GM23248 (cell line): ENCODE measurements around the gene TRIM21.

Source experiments
- EZH2 ChIP-seq: fragments of 200-600 bp; sonication (generic); IDR thresholded peaks from 2 replicates; pipeline ENCODE4 v1.6.1; 2018; ENCODE audit warnings: antibody characterized with exemption, mild to moderate bottlenecking; ENCODE audit not compliant: insufficient read depth, poor library complexity, severe bottlenecking
- EZH2phosphoT487 ChIP-seq: fragments of 200-600 bp; sonication (generic); IDR thresholded peaks from 2 replicates; pipeline ENCODE4 v1.6.1; 2018; ENCODE audit warnings: antibody characterized with exemption, moderate library complexity, mild to moderate bottlenecking, low read depth; ENCODE audit not compliant: insufficient read depth

DNA sequence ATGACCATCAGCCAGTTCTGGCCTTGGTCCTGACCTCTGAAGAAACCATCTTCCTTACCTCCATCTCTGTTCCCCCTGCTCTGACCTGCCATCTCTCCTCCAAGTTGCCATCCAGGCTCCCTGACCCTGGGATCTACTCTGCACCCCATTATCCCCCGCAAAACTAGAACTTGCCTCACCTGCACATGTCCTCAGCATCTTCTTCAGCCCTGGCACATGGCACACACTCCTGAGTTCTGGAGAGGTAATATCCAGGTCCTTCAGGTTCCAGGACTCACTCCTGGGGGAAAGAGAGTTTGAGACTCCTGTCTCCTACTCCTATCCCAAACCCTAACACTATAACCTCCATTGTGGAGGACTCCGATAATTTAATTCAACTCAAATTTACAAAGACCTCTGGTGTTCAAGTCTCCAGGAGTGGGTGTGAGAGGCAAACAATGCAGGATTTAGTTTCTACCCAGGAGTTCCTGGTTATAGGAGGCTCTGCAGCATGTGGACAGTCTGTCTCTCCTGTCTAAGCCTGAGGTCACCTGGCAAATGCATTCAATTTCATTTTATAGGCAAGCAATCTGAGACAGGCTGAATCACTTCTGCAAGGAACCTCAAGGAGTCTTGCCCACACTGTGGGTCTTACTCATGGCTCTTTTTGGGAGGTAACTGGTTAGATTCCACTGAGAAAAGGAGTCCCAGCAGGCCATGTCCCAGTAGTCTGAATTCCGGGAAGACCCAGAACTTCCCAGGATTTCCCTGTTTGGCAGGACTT, 7.3 kb downstream of the TRIM21 start:
- TF ChIP-seq EZH2 (no peak), EZH2phosphoT487 (no peak)
